ENCODE measurements around the gene GRAMD2B.
"Not testable (repeated sequence)": the region's sequence is repeated elsewhere in the genome, so short reads cannot be mapped to it uniquely, and the experiment has no call there.

Gene GRAMD2B

DNA sequence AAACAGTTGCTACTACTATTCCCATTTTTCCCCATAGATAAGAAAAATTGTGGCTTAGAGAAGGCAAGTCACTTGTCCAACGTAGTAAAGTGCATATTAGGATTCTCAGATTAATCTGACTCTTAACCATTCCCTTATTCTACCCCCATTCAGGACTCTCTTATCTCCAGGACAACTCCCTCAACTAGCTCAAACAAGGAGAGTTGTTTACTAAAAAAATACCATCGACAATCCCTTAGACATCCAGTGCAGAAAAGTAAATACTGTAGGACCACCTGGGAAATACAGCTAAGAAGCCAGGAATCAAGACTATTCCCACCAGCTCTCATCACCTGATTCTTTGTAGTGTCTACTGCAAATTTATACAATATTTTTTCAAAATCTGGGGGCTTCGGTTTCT is 9.4 kb upstream of the GRAMD2B start:
- DNase-seq: no peak

DNA sequence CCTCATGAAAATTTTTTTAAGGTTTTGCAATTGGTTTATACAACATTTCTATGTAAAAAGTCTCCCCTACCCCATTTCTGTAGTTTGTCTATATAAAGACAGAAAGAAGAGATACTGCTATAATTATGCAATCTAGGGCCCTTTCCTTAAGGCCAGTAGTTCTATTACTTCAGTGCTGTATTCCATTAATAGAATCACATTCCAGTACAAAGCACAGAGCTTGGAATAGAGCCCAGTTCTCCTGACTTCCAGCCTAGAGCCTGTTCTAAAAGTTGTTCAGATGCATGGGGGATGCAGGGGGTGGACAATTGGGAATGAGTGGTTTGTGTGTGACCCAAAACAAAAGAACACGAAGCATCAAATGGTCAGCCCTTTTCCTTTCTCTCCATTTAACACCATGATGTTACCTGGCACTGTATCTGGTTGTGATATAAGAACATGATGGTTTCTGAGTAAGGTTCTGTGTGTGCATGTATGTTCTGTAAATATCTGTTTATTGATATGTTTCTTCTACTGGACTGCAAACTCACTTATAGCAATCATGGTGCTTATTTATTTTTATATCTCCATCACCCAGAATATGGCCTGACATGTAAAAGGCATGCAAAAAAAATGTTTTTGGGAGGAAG is 8.2 kb upstream of the GRAMD2B start:
- no peak for DNase-seq

DNA sequence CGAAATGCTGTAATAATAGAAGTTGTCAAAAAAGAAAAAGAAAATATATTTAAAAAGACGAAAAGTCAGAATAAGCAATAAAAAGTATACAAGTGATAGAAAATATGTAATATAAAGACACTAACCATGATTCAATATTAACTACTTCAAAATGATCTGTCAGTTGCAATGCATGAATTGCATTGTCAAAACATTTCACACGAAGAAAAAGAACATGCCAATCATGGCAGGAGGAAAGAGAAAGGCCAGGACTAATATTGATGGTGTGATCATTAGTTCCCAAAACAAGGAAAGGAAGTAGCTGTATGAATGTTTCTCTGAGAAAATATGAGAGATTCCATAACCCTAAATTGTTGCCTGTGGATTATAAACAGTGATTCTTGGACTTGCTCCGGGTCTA is 7.4 kb upstream of the GRAMD2B start:
- no peak for DNase-seq

DNA sequence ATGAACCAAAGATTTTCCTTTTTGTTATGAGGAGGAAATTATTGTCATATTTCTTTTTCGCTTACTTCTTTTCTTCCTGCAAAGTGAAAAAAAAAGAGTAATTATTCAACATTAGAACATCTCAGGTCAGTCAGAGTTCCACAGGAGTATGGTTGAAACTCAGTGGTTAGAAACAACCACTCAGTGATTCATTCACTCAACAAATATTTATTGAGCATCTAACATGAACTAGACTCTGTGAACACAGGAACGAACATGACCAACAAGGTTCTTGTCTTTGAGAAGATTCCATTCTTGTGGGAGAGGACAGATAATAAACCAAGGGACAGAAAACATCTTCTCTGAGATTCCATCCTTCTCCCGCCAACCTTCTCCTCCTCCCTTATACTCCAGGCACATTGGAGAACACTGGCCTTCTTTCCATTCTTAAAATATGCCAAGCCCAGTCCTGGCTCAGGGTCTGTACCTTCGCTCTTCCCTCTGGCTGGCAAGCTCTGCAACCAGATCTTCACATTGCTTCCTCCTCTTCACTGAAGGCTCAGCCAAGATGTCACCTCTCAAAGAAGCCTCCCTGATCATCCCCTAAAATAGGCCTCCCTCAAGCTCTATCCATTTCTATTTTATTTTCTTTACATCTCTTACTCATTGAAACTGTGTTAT is 6.8 kb upstream of the GRAMD2B start:
- no peak for DNase-seq

DNA sequence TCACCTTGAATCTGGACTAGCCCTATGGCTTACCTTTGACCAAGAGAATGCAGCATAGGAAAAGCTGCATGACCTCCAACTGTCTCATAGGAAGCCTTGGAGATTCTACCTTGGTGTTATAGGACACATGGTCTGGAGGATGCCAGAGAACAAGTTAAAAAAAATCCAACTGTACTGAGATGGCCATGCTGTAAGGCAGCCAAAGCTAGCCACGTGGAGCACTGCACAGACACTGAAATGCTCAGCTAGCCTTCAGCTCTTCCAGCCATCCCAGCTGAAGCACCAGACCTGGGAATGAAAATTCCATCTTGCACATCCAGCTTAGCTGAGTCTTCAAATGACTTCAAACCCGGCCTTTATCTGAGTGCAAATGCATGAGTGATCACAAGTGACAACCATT is 6.0 kb upstream of the GRAMD2B start:
- DNase-seq: no peak

DNA sequence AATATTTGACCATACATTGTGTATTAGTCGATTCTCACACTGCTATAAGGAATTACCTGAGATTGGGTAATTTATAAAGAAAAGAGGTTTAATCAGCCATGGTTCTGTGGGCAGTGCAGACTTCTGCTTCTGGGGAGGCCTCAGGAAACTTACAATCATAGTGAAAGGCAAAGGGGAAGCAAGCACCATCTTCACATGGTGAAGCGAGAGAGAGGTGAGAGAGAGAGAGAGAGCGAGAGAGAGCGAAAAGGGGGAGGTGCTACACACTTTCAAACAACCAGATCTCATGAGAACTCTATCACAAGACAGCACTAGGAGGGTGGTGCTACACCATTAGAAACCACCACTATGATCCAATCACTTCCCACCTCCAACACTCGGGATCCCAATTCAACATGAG is 4.1 kb upstream of the GRAMD2B start:
- no peak for DNase-seq

DNA sequence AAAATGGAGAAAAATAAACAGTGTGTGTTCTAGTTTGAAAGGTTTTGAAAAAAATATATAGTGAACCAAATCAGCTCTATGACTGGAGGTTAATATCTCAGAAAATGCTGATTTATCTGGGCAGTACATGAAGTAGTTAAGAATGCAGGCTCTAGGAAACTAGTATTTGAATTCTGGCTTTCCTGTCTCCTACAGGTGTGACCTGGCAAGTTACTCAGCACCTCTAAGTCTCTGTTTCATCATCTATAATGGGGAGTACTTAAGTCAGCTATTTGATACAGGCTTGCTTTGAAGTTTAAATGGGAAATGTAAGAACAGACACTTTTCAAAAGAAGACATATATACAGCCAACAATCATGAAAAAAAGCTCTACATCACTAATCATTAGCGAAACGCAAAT is 5.2 kb downstream of the GRAMD2B start:
- DNase-seq: no peak

DNA sequence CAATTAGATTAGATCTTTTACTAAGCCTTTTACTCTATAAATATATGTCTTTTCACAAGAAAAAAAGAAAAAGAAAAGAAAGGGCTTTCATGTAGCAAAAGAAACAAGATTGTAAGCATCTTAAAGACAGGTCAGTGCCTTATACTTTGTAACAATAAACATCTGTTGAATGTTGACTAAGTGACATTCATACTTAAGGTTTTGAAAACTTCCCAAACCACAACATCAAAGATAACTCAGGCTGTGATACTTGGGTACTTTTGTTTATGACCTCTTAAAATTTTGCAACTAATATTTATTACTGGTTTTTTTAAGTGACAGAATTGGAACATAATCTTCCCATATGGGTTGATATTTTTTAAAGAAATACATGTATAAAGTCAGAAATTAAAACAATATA is 7.4 kb downstream of the GRAMD2B start:
- no peak for DNase-seq

DNA sequence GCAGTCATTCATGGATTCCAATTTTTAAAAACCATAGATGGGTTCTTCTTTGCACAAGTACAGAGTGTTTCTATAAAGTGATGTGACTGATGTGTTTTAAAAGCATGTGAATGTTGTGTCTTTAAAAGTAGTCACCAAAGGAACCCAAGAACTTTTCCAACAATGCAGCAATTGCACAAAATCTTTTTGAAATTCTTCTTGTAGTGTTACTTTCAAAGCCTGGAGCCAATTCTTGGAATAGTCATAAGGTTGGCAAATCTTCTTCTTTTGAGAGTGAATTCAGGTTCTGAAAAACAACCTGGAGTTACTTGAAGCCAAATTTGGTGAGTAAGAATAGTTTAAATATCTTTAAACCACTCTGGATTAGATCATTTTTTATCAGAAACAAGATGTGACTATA is 10.5 kb downstream of the GRAMD2B start:
- DNase-seq: no peak

DNA sequence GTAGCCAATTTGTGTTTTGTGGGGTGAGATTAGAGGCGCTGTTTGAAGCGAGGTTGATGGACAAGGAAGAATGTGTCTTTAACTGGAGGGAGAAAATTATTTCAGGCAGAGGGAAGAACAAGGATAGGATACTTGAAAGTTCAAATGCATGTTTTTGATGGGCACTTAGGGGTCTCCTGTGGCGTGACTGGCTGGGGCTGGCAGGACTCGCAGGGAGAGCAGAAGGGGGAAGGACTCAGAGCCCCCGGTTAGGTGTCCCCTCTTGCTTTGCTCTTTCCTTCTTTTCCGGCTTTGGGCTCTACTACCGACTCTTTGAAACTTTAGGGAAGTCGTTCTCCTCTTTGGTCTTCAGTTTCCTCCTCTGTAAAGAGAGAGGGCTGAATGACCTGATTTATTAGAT is 12.1 kb downstream of the GRAMD2B start:
- no peak for DNase-seq

DNA sequence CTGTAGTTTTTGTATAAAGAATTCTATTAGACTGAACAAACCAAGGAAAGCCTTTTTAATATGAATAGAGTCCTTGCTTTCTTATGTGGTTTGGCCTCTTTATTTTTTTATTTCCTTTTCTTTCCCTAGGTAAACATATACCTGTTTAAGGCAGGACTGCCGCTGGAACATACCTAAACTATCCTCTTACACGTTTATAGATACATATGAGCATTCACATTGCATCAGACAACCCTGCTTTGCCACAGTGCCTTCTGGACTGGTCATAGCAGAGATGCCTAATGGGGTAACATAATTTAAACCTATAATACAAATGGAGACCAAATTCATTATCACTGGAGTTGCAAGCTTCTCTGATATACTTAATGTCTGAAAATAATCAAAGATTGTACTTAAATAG is 12.5 kb downstream of the GRAMD2B start:
- DNase-seq: no peak

DNA sequence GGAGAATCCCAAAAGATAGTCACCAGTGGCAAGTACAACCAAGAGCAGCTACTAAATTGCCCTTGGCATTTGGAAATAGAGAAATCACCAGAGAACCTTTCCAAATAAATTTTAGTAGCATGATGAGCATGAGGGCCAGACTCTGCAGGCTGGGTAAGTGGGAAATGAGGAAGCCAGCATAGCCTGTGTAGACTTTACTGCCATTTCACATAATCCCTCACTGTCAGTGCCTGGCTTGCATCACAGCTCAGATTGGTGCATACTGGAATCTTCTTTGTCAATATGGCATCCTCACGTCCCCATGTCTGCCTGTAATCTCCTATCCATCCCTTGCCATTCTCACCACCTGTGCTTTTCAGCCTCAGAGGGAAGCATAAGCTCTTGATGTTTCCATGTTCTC is 14.5 kb downstream of the GRAMD2B start:
- no peak for DNase-seq

DNA sequence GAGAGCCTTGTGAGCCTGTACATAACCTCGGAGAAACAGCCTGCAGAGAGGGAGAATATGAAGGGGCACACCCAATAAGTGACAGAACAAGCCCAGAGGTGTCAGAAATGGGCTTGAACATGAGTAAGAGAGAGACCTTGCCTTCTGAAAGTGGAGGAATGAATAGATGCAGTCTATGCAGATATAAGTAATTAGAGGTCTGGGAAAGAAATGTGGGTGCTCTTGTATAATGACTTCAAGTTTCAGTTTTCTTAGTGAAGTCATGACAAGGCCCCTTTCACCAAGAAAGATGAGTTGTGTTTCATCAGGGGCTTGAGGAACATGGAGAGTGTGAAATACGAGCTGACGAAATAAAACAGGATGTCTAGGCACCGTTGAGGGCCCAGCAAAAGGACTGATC is 15.1 kb downstream of the GRAMD2B start:
- no peak for DNase-seq

DNA sequence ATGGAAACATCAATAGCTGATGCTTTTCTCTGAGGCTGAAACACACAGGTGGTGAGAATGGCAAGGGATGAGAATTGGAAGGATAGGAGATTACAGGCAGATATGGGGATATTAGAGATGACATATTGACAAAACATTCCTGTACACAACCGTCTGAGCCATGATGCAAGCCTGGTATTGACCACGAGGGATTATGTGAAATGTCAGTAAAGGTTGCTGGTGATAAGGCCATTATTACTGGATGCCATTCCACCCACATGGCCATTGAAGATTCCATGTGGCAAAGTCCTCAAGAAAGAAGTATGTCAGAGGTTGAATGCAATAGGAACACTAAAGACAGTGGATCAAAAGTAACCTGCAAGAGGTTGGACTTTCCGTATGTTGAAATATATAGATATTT is 15.7 kb downstream of the GRAMD2B start:
- no peak for DNase-seq

DNA sequence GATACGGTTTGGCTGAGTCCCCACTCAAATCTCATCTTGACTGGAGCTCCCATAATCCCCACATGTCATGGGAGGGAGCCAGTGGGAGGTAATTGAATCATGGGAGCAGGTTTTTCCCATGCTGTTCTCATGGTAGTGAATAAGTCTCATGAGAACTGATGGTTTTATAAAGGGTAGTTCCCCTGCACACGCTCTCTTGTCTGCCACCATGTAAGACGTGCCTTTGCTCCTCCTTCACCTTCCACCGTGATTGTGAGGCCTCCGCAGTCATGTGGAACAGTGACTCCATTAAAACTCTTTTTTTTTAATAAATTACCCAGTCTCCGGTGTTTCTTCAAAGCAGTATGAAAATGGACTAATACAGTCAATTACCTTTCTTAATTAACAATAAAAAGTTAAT is 16.5 kb downstream of the GRAMD2B start:
- not testable (repeated sequence) for DNase-seq

DNA sequence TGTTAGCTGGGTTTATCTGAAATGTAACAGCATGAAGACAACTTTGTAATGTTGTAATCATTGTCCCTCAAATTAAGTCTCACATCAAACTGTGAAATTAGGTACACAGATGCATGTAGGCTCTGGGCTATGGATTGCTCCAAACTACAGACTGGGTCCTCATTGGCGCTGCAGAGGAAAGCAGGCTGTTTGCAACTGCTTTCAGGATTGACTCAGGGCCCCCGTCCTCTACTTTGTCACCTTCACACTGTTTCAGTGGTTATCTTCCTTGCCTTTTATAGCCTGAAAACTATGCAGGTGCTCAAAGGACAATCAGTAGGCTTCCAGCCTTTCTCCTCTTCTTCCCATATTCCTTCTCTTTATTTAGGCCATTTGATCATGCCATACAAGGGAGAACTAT is 18.0 kb downstream of the GRAMD2B start:
- no peak for DNase-seq

DNA sequence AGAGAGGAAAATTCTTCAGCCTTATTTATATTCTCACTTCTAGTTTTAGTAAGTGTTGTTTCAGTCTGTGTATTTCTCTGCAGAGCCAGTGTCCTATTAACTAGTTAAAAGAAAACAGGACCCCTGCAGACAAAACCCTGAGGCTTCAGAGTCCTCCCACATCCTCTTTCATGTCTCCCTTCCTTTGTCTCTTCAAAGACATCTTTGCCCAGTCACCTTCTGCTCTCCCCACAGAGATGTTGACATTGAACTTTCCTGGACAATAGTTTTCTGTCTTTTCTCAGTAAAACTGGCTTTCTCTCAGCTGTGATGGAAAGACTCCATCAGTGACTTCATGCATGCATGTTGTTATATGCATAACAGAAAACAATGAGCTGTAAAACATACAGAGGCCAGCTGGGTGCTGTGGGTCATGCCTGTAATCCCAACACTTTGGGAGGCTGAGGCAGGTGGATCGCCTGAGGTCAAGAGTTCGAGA is 20.2 kb downstream of the GRAMD2B start:
- no peak for DNase-seq

DNA sequence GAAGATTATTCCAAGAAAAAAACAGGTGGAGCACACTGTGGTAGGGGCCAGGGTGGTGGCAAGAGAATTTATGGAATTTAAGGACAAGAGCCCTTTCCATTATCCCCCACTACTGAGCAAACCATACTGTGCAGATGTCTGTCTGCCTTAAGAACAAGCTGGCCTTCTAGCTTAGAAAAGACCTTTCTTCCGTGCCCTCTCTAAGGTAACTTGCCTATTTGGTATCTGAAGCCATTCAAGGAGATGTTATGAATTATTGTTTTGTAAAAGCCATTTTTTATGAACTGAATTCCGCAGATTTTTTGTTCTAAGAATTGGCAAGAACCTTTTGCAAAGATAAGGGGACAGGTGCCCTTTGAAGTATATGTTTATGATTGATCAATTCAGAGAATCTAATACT is 20.9 kb downstream of the GRAMD2B start:
- no peak for DNase-seq

DNA sequence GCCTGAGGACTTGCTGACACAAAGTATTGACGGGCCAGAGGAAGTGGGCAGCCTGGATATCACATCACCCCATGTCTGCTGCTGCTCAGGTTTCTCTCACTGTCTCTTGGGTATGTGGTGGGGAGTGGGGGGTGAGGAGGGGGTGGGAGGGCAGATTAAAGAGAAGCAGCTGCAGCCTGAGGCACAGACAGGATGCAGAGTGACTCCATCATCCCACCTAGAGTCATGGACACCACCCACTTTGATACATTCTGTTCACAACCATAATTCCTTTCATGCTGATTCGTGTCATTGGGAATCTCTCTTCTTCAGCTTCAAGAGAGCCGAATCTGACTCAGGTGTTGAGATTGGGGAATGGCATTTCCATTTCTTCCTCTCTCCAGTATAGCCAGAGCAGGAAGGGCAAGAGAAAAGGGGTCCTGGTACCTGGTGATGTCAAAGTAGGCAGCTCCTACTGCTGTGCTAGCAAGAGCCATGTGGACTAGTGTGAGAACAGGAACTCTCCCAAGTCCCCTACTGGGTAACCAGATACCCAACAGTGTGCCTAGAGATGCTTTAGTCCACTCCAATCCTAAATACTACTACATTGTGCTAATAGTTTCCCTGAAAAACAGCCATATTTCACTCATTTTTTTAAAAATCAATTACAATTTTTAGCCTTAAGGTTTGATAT is 22.4 kb downstream of the GRAMD2B start:
- peak; percentile 16 for DNase-seq

DNA sequence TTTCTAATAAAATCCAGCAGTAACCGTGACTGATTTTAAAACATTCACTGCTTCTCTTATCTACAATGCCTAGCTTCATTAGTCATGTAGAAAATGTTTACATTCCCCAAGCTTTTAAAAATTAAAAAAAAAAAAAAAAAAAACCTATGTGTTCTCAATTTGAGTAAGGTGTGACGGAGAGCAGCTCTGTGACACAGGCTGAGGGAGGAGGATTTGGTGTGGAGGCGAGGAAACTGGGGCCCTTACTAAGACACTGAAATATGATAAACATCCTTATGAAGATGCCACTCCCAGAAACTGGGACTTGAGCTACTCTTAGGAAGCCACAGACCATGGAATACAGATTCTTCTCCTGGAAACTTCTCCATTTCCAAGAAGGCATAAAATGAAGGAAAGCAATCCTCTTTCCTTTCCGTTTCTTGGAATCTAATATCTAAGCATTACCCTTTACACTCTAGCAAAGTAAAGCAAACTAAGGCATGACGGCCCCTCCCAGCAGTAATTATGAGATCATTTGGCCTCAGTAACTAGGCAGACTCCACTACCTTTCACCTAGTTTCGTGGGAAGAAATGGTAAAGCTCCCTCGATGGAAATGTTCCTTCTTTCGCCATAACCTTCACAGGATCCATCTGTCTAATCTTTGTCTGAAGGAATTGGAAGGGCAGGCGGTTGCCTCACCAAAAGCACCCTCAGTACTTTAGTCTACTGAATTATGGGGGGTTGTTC is 23.5 kb downstream of the GRAMD2B start:
- peak; percentile 49 for DNase-seq

DNA sequence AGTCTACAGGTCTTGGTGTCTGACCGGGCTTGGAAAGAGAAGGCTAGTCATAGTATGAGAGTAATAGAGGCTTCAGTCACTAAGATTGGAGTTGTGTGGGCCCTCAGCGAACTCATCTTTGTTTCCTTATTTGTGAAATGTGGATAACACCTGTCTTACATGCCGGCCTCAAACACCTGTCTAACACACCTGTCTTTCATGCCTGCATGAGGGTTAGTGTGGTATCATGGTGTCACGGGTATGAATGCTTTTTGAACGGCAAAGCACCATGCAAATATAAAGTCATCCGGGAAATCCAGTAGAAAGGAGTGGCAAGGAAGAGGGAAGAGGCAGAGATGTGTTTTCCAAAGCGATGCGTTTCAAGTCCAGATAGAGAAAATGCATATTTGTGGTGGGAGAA is 25.5 kb downstream of the GRAMD2B start:
- no peak for DNase-seq

DNA sequence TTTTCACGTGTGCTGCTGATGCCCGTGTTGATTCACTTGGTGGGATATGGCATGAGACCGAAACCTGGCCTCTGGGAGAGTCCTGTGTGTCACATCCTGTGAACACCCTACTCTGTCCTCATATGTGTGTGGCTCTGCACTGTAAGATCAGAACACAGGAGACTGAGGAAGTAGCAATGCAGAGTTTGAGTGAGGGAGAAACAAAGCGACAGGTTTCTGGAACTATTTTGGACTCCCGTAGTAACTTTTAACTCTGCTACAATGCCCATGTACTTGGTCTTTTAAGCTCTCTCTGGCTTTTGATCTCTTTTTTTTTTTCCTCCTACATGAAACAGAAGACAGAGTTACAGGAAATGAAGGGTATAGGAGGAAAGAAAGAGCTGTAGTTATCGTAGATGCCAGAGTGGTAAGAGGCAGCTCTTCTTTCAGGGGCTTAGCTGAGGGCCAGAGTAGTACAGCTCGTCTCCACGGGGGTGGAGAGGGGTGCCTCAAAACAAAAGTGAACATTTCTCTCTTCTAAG is 26.6 kb downstream of the GRAMD2B start:
- DNase-seq: peak; percentile 70

DNA sequence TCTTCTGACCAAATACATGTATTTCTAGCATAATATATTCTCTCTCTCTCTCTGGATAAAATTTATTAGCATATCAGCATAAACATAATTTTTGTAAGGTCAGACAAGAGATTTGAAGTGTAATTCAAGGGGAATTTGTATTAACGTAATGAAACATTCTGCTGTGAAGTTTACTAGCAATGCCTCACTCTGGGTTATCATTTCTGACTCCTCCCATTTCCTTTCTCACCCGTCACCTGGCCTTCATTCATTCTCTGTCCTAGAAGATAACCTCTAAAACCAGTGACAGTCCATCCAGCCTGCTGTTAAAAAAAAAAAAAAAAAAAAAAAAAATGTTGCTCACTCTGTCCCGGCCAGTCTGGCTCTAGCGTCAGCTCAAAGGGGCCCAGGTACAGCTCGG is 27.1 kb downstream of the GRAMD2B start:
- DNase-seq: peak; percentile 31

DNA sequence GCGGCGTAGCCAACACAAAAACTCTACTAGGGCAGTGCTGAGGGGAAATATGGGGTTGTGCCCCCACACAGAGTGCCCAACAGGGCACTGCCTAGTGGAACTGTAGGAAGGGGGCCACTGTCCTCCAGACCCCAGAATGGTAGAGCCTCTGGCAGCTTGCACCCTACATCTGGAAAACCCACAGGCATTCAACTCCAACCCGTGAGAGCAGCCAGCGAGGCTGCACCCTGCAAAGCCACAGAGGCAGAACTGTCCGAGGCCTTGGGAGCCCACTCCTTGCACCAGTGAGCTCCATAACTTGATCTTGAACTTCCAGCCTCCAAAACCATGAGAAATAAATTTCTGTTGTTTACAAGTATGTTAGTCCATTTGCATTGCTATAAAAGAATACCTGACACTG is 27.7 kb downstream of the GRAMD2B start:
- peak; percentile 17 for DNase-seq

Measured in CD4-positive, alpha-beta T cell treated with Interleukin-17A for 4 hours (primary cell).